ENCODE results near the gene EEF1A2.

Gene EEF1A2

DNA sequence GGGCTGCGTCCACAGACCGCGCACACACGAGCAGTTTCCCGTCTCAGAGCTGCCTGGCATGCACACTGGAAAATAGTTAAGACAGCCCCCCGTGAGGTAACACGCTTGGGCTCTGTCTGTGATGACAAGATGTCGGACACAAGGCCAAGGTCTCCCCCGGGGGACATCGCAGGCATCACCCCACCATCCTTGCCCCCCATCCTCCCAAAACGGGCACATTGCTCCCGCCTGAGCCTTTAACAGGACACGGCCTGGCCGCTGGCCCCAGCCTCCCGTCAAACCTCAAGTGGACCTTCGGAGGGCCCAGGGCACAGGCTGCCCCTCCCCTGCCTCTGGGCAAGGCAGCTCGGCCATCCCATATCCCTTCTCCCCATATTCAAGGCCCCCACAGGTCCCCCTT, 32.0 kb downstream of the EEF1A2 start:
- DNase-seq: no peak

DNA sequence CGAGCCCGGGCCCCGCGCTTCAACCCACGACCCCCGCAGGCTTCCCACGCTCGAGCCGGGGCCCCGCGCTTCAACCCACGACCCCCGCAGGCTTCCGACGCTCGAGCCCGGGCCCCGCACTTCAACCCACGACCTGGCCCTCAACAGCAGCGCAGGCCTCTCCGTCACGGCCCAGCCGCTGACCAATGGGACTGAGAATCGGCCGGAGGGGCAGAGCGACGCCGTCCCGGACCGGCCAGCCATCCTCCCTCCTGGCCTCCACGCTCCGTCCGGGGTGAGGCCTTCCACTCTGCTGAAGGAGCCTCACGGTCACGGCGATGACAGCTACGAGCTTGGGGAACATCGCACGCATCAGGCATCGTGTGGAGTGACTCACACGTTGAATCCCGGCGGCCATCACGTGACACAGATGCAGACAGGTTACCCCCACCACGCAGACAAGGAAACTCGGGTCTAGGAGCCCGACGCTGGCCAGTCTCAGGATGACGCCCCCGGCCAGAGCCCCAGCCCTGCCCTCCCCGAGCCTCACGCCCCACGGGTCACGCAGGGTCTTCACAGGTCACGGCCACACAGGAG, 32.5 kb downstream of the EEF1A2 start:
- DNase-seq: no peak

GRCh38 chr20:63465380-63466249, 33.3 kb downstream of the EEF1A2 start:
- no peak for DNase-seq

DNA sequence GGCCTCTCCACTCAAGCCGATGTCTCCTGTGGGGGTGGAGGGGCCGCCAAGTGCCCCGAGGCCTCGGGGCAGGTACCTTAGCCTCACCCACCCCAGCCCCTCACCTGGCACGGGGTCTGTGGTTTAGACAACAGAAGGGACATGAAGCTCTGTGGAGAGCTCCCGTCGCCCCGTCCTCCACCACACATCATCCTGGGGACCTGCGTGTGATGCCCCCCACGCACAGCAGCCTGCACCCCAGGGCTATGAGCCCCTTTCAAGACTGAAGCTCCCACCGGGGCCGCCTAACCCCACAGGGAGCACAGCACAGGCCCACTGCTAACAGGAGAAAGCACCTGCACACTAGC, 34.6 kb downstream of the EEF1A2 start:
- DNase-seq: no peak

- no peak for DNase-seq
Observed at GRCh38 chr20:63463400-63464288, 35.2 kb downstream of the EEF1A2 start.

GRCh38 chr20:63462244-63462643, 36.6 kb downstream of the EEF1A2 start:
- no peak for DNase-seq

DNA sequence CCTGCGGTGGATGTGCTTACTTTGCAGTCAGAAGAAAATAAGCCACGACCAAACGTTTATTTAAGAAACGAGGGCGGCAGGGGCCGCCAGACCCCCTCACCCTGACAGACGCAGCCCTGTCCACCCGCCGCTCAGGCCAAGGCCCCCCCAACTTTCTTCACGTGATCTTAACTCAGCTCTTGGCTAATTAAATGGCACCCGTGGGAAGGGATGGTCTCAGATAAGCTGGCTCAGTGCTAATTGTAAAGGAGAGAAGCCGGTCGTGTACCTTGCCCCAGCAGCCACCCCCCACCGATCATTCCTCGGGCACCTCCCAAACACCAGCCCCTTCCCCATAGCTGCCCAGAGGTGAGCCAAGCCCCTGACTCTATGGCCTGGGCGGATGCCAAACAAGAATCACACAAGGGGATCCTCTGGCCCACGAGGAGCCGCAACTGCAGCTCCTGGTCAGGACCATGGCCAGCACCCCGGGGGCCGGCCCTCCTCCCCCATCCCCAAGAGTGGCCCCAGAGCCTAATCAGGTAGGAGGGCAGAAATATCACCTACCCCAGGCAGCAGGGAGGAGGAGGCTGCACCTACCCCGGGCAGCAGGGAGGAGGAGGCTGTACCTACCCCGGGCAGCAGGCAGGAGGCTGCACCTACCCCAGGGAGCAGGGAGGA, 37.6 kb downstream of the EEF1A2 start:
- no peak for DNase-seq

- no peak for DNase-seq
Observed at GRCh38 chr20:63459070-63459380, 39.9 kb downstream of the EEF1A2 start.

GRCh38 chr20:63458170-63459069, 40.5 kb downstream of the EEF1A2 start:
- DNase-seq: no peak

DNA sequence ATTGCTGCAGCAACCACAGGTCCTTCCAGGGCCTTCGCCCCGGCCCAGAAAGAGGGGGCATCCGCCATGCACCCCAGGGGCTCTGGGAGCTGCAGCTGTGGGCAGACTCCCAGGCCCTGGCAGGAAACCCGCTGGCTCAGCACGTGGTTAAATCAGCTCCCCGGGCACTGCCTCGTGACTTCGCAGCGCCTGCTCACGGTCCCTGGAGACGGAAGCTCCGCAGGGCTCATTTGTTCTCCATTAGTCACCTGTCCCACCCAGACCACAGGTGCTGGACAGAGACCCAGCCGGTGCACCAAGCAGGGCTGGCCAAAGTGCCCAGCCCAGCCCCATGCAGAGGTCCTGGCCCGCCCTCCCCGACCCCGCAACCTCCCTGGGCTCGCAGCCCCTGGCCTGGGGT, 41.1 kb downstream of the EEF1A2 start:
- no peak for DNase-seq

- DNase-seq: no peak
Observed at GRCh38 chr20:63456429-63457284, 42.2 kb downstream of the EEF1A2 start.

GRCh38 chr20:63455568-63455859, 43.4 kb downstream of the EEF1A2 start:
- DNase-seq: no peak

DNA sequence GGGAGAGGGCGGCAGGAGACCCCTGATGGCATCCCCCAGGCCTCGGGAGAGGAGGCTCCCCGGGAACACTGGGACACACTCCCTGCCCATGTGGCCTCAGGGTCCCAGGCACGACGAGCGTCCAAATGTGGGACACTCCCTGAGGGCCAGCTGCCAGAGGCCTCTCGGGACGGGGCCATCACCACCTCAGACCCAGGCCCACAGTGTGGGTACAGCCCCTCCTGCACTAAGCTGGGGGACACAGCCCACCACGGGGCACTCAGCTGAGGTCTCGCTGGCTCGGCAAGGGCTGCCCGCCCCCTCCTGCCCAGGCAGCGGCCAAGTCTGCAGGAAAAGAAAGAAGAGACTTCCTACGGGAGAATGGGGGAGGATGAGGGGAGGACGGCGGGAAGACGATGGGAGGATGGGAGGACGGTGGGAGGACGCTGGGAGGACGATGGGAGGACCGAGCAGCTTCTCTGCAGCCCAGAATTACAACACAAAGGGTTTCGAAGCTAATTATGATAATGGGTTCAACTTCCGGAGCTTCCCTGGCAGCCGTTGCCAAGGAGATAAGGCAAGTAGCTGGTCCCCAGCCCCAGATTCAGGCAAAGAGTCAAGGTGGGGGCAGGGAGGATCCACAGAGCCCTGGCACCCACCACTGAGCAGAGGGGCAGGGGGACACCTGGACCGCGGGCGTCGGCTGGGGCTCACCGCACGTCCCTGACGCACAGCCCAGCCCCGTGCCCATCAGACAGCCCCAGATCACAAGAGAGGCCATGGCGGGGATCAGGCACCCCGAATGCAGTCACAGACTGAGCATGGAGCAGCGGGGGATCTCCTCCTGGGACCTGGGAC, 43.9 kb downstream of the EEF1A2 start:
- DNase-seq: no peak

GRCh38 chr20:63452821-63453523, 45.9 kb downstream of the EEF1A2 start:
- no peak for DNase-seq

DNA sequence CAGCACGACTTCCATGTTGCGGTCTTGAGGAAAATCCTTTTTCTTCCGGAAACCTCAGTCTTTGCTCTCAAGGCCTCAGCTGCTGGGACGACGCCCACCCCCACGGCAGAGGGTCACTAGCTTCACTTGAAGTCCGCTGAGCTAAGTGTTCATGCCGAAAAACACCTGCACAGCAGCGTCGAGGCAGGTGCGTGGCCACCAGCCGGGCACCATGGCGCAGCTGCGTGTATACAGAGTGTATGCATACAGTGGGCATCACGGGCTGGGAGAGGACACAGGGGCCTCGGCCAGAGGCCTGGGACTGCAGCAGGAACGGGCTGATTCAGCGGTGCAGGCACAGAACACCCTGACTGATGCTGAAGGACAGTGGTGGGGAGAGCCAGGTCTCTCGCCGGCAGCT, 46.5 kb downstream of the EEF1A2 start:
- DNase-seq: no peak

DNA sequence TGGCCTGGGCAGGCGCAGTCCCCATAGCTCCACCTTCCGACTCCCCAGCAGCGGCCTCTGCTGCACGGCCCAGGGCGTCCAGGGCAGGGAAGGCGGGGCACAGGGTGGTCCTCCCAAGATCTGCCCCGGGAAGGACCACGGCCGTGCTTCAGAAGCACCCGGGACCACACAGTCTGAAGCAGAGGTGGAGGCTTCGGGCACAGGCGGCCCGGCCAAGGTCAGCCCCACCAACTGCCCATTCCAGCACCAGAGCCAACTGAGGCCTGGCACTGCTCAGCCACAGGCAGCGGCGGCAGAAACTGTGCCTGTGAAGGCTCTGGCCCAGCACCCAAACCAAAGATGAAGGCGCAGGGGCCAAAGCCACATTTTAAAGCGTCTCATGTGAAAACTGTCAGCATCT, 47.1 kb downstream of the EEF1A2 start:
- no peak for DNase-seq

- DNase-seq: no peak
Observed at GRCh38 chr20:63449796-63450730, 48.8 kb downstream of the EEF1A2 start.

GRCh38 chr20:63449025-63449424, 49.9 kb downstream of the EEF1A2 start:
- DNase-seq: no peak

GRCh38 chr20:63448031-63448430, 50.9 kb downstream of the EEF1A2 start:
- DNase-seq: no peak

All from effector CD4-positive, alpha-beta T cell (primary cell).